Activated T-helper 9 cell treated with anti-CD3 and anti-CD28 coated beads, Interleukin-2, amount 50 U/mL, for 16 hours (primary cell): Measurements from ENCODE around the gene KRTAP12-4.
"Not testable (repeated sequence)": the region's sequence is repeated elsewhere in the genome, so short reads cannot be mapped to it uniquely, and the experiment has no call there.

Experiments
- DNase-seq: peaks from one replicate; pipeline ENCODE4 v3.0.0-alpha.2; 2020; ENCODE audit warnings: low read depth

Gene KRTAP12-4

GRCh38 chr21:44610157-44610843 lies 44.2 kb downstream of the KRTAP12-4 start:
- not testable (repeated sequence) for DNase-seq

- DNase-seq = no peak
Measured at GRCh38 chr21:44609193-44609592, 45.3 kb downstream of the KRTAP12-4 start.

- no peak for DNase-seq
Measured at GRCh38 chr21:44606495-44606894, 48.0 kb downstream of the KRTAP12-4 start.
